Ecto neural progenitor cell (in vitro differentiated cells): ENCODE results near the gene SYNJ2.

Source experiments
- DNase-seq: peaks from one replicate; pipeline ENCODE4 v3.0.0-alpha.2; 2018; ENCODE audit warnings: low spot score

SYNJ2 gene

GRCh38 chr6:158131926-158132325 is 150.3 kb downstream of the SYNJ2 start:
- no peak for DNase-seq

- DNase-seq = no peak
Observed at GRCh38 chr6:158142789-158143188, 161.1 kb downstream of the SYNJ2 start.

GRCh38 chr6:158143700-158144099 is 162.0 kb downstream of the SYNJ2 start:
- DNase-seq = no peak
